Pulmonary artery endothelial cell (primary cell): ENCODE results near the gene RRP1. TPM values are rescaled to one million over a fixed set of nuclear protein-coding genes. Genes with fewer than 3 reads are reported as not detected.

ENCODE experiments used
- DNase-seq: peaks from one replicate; pipeline ENCODE4 v3.0.0-alpha.2; 2011; ENCODE audit warnings: low read depth, low spot score
- total RNA-seq: library from RNA; depleted of rRNA; stranded (reverse); fragments of >200 nt; gene quantifications from 2 replicates; pipeline ENCODE4 v1.2.3, GENCODE V29; 2014

RRP1 gene
- total RNA-seq, 1 donor from 2014 or later, result 28.2 TPM

- DNase-seq, result no peak
Observed at GRCh38 chr21:43801006-43801783, 11.8 kb downstream of the RRP1 start.

- no peak for DNase-seq
Observed at GRCh38 chr21:43802713-43803313, 13.4 kb downstream of the RRP1 start.

GRCh38 chr21:43803558-43804300, 14.4 kb downstream of the RRP1 start:
- no peak for DNase-seq

GRCh38 chr21:43805275-43805800, 16.0 kb downstream of the RRP1 start:
- DNase-seq, result no peak

GRCh38 chr21:43806017-43806710, 16.8 kb downstream of the RRP1 start:
- DNase-seq, result no peak

- no peak for DNase-seq
Observed at GRCh38 chr21:43808367-43808766, 19.0 kb downstream of the RRP1 start.

GRCh38 chr21:43808832-43809251, 19.5 kb downstream of the RRP1 start:
- DNase-seq, result no peak

- no peak for DNase-seq
Observed at GRCh38 chr21:43809346-43809799, 20.0 kb downstream of the RRP1 start.

- no peak for DNase-seq
Observed at GRCh38 chr21:43809853-43810504, 20.6 kb downstream of the RRP1 start.

GRCh38 chr21:43810505-43811261, 21.3 kb downstream of the RRP1 start:
- no peak for DNase-seq

- no peak for DNase-seq
Observed at GRCh38 chr21:43811262-43812105, 22.1 kb downstream of the RRP1 start.

GRCh38 chr21:43812139-43812821, 22.9 kb downstream of the RRP1 start:
- DNase-seq, result no peak

GRCh38 chr21:43812957-43813655, 23.7 kb downstream of the RRP1 start:
- DNase-seq, result no peak

GRCh38 chr21:43813656-43813980, 24.2 kb downstream of the RRP1 start:
- DNase-seq, result no peak

GRCh38 chr21:43814215-43815106, 25.1 kb downstream of the RRP1 start:
- DNase-seq, result no peak

- DNase-seq, result no peak
Observed at GRCh38 chr21:43815107-43815613, 25.8 kb downstream of the RRP1 start.

- no peak for DNase-seq
Observed at GRCh38 chr21:43815991-43816390, 26.6 kb downstream of the RRP1 start.
